ENCODE data around the gene ESYT1. TPM values are rescaled to one million over a fixed set of nuclear protein-coding genes. Genes with fewer than 3 reads are reported as not detected.

Gene ESYT1
- total RNA-seq, 1 donor from 2014 or later = 28.0 TPM

GRCh38 chr12:56122637-56123036 lies 5.4 kb upstream of the ESYT1 start:
- intact Hi-C loops (cut with micrococcal nuclease) = loop anchor here (10.0 kb wide), 1 partner anchor 62 kb away; the partner anchor contains the start of gene SMARCC2
- DNase-seq (no peak), ATAC-seq (no peak)

DNA sequence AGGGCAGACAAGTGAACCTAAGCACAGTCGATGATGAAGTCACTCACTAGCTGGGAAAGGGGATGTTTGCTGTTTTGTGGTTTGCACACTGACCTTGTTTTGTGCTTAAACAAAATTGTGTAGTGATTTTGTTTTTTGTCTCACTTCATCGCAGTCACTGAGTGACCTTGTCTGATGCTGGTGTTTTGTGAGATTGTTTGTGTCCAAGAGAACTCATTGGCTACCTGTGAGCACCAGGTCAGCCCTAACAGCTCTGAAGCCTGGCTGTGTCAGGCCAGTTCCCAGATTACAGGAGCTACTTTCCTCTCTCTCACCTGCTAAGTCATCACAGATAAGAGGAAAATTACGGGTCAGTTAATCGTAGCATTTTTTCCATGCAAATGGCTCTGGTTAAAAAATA lies 3.9 kb upstream of the ESYT1 start:
- intact Hi-C loops (cut with micrococcal nuclease) = loop anchor here (10.0 kb wide), 1 partner anchor 61 kb away; the partner anchor contains the start of gene SMARCC2
- ATAC-seq (no peak), DNase-seq (no peak)

GRCh38 chr12:56126732-56127239 lies 1.3 kb upstream of the ESYT1 start:
- intact Hi-C loops (cut with micrococcal nuclease) = loop anchor here (10.0 kb wide), 1 partner anchor 58 kb away; the partner anchor contains the start of gene SMARCC2

GRCh38 chr12:56127485-56127887 lies 581 bp upstream of the ESYT1 start:
- intact Hi-C loops (cut with micrococcal nuclease) = loop anchor here (10.0 kb wide), 1 partner anchor 57 kb away; the partner anchor contains the start of gene SMARCC2
- no peak for ATAC-seq
- no peak for DNase-seq

More at GRCh38 chr12:56126732-56127239, 1.3 kb upstream of the ESYT1 start:
- no peak for ATAC-seq
- no peak for DNase-seq

GRCh38 chr12:56128670-56129205 lies 671 bp downstream of the ESYT1 start:
- intact Hi-C loops (cut with micrococcal nuclease) = loop anchor here (10.0 kb wide), 1 partner anchor 56 kb away; the partner anchor contains the start of gene SMARCC2
- ATAC-seq = peak; percentile 11
- DNase-seq = peak; percentile 42

DNA sequence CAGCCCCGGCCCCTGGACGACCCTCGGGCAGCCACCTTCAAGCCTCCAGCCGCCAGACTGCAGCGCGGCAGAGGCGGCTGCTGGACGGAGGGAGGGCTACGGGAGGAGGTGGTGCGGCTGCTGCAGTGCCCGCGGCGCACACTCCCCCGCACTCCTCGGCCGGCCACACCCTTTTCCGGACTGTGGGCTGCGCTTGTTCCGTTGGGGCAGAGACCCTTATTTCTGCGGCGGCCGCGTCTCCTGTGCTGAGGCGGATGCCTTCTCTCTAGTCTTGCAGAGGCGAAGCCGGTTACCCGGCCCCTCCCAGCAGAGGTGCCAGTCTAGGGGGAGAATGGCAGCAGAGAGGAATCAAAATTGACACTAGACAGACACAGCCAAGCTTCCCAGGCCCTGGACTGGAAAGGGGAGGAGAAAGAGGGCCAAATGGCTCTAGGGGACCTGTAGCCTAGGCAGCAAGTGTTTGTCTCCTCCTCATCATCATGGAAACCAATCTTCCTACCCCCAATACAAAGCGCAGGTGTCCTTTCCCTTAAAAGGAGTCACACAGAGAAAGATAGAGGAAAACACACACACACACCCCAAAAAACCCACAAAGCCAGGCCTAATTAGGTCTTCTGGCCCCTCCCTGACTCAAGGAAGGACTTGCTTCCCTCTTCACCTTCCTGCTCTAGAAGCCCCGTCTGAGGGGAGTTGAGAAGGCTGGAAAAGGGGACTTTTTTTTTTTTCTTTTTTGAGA lies 1.3 kb downstream of the ESYT1 start:
- intact Hi-C loops (cut with micrococcal nuclease) = loop anchor here (10.0 kb wide), 1 partner anchor 55 kb away; the partner anchor contains the start of gene SMARCC2
- DNase-seq = peak; percentile 82
- ATAC-seq = peak; percentile 59

- ATAC-seq (no peak), DNase-seq (no peak)
- intact Hi-C loops (cut with micrococcal nuclease) = loop anchor here (10.0 kb wide), 1 partner anchor 55 kb away; the partner anchor contains the start of gene SMARCC2
These were observed 2.0 kb downstream of the ESYT1 start for GRCh38 chr12:56129942-56130495.

GRCh38 chr12:56130876-56131275 lies 2.8 kb downstream of the ESYT1 start:
- intact Hi-C loops (cut with micrococcal nuclease) = no loop called here

DNA sequence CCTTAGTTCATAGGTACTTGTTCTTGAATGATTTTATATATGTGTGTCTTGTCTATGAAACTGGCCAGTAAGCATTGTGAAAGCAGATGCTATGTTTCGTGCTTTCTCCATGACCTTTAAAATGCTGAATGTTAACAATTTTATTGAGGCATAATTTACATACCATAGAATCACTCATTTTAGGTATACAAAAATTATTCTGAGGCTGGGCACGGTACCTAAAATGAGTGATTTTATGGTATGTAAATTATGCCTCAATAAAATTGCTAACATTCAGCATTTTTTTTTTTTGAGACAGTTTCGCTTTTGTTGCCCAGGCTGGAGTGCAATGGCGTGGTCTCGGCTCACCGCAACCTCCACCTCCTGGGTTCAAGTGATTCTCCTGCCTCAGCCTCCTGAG lies 6.8 kb downstream of the ESYT1 start:
- DNase-seq (no peak), ATAC-seq (no peak)
- intact Hi-C loops (cut with micrococcal nuclease) = no loop called here

More at GRCh38 chr12:56130876-56131275, 2.8 kb downstream of the ESYT1 start:
- ATAC-seq = no peak
- DNase-seq = no peak

DNA sequence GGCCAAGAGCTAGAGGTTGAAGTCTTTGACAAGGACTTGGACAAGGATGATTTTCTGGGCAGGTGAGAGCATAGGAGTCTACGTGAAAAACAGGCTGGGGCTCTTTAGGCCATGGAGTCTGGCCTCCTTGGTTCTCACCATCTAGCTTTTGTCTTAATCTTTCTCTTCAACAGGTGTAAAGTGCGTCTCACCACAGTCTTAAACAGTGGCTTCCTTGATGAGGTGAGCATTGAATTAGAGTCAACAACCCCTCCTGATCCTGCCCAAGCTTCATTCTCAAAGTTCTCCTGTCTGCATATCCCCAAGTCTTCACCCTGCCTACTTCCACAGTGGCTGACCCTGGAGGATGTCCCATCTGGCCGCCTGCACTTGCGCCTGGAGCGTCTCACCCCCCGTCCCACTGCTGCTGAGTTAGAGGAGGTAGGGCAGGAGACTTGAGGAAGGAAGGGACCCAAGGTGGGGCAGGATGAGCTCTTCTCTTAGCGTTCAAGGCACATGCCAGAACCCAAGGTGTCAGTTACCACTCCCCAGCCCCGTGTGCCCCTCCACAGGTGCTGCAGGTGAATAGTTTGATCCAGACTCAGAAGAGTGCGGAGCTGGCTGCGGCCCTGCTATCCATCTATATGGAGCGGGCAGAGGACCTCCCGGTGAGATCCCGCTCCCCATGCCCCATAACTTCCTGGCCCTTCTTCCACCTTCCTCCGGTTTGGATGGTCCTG lies 9.9 kb downstream of the ESYT1 start:
- DNase-seq (no peak), ATAC-seq (no peak)
- intact Hi-C loops (cut with micrococcal nuclease) = no loop called here

DNA sequence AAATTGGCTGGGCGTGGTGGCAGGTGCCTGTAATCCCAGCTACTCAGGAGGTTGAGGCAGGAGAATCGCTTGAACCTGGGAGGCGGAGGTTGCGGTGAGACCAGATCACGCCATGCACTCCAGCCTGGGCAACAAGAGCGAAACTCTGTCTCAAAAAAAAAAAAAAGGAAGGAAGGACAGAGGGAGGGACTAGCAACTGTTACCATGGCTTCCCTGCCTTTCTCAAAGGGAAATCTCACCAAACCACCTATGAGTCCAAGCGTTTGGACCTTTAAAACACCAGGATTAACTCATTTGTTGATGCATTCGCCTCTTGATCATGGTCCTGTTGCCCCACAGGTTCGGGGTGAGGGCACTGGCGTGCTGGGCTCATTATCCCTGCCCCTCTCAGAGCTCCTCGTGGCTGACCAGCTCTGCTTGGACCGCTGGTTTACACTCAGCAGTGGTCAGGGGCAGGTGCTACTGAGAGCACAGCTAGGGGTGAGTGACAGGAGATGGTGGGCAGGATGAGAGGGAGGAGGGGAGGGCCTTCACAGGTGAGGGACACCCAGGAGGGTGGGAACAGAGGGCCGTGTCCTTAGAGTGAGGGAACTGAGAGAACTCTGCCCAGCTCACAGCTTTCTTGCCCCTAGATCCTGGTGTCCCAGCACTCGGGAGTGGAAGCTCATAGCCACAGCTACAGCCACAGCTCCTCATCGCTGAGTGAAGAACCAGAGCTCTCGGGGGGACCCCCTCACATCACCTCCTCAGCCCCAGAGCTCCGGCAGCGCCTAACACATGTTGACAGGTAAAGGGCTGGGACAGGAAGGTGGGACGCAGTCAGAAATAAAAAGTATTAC lies 14.1 kb downstream of the ESYT1 start:
- ATAC-seq (no peak), DNase-seq (no peak)
- intact Hi-C loops (cut with micrococcal nuclease) = no loop called here

GRCh38 chr12:56143217-56143616 lies 15.2 kb downstream of the ESYT1 start:
- ATAC-seq = no peak

GRCh38 chr12:56143870-56144269 lies 15.8 kb downstream of the ESYT1 start:
- DNase-seq = peak; percentile 60
- ATAC-seq = peak; percentile 66
- intact Hi-C loops (cut with micrococcal nuclease) = no loop called here

More at GRCh38 chr12:56143217-56143616, 15.2 kb downstream of the ESYT1 start:
- DNase-seq = no peak
- intact Hi-C loops (cut with micrococcal nuclease) = no loop called here

- intact Hi-C loops (cut with micrococcal nuclease) = no loop called here
- no peak for DNase-seq
- no peak for ATAC-seq
These were observed 17.1 kb downstream of the ESYT1 start for GRCh38 chr12:56145217-56145616.

GRCh38 chr12:56146492-56147460 lies 18.7 kb downstream of the ESYT1 start:
- DNase-seq = no peak

GRCh38 chr12:56150563-56150962 lies 22.5 kb downstream of the ESYT1 start:
- DNase-seq = no peak
- intact Hi-C loops (cut with micrococcal nuclease) = no loop called here
- ATAC-seq = no peak

More at GRCh38 chr12:56146492-56147460, 18.7 kb downstream of the ESYT1 start:
- intact Hi-C loops (cut with micrococcal nuclease) = no loop called here
- ATAC-seq = peak; percentile 5

DNA sequence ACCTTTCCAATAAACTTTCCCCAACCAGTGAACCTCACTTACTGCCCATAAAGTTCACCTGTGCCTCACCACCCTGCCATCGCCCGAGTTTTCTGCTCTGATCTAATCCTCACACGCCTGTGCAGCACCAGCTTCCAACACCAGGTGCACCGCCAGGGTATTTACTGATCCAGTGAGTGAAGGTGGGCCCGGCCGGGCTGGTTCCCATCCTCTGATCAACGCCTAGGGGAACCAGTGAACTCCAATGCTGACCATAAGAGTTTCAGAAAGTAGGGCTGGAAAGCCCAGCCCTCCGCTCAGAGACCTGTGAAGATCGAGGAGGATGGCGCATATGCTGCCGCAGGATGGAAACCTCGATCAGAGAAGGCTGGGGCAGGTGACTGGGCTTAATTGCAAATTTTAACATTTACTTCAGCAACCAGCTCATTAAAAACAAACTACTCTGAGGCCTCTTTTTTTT lies 23.6 kb downstream of the ESYT1 start:
- DNase-seq (peak; percentile 49), ATAC-seq (peak; percentile 36)
- intact Hi-C loops (cut with micrococcal nuclease) = no loop called here
